8988T (cell line): ENCODE results near the gene FN3K.
"Not testable (repeated sequence)": the region's sequence is repeated elsewhere in the genome, so short reads cannot be mapped to it uniquely, and the experiment has no call there.

ENCODE experiments used
- DNase-seq: peaks from one replicate; pipeline ENCODE4 v3.0.0; 2011

Gene FN3K

GRCh38 chr17:82737967-82738877 is 2.8 kb downstream of the FN3K start:
- DNase-seq: no peak

DNA sequence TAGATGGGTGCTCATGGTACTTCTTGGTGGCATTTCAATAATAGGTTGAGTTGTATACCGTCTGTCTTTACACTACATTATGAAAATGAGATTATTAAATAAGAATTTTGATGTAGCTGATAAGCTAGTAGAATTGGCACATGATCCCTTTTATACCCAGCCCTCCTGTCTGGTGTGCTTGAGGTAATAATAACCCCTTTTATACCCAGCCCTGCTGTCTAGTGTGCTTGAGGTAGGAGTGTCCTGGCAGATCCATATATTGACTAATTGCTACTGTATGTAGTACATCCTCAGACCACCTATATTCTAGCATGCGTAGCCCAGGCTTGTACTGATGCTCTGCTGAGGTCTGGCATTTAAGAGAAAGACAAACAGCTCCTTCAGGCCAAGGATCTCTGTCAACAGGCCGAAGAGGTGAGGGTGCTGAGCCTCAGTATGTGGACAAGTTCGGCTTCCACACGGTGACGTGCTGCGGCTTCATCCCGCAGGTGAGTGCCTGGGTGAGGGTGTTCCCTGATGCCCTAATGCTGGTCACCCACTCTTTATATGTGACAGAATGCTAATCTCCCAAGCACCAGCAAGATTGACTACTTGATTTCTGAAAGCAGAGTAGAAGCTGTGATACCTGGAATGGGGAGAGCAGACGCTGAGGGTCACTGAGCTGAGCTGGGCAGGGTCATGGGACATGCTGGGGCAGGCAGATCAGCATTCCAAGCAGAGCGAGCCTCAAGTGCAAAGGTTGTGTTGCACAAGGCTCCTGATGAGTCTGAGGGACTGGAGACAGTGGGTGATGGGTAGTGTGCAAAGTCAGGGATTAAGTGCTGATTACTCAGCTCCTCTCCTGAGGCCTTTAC is 5.7 kb downstream of the FN3K start:
- DNase-seq: no peak

DNA sequence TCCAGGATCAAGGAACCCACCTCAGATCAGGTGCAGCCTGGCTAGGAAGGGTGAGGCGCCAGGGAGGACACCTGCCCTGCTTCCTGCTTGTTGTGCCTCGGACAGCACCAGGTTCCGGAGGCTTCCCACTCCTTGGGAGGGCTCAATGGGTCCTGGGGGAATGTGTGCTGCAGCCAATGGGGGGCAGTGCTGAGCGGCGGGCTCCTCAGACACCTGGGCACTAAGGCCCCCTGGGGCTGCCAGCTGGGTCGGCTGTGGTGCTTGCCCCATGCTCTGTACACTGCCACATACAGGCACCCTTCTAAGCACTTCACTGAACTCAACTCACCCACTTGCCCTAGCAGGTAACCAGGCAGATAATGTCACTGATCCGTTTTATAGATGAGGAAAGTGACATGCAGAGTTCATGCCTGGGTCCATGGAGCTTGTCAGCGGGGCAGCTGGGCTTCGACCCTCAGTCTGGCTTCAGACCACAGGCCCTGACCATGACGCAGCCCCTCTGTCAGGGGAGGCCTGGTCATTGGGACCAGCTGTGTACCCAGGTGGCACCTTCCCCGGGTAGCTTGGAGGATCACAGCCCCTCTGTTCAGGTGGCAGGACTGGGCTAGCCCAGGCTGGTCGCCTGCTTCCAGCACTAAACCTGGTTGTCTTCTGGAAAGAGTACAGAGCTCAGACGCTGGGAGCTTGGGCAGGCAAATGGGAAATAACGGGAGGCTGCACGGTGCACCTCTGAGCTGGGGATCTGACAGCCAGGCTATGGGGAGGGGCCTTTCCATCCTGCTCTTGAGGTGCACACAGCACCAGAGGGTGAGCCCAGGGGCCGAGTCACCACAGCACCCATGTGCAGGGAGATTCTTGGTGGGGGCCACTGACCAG is 8.2 kb downstream of the FN3K start:
- no peak for DNase-seq

- DNase-seq: not testable (repeated sequence)
Measured at GRCh38 chr17:82744736-82745135, 9.3 kb downstream of the FN3K start.

- DNase-seq: no peak
Measured at GRCh38 chr17:82745524-82745923, 10.1 kb downstream of the FN3K start.

- DNase-seq: no peak
Measured at GRCh38 chr17:82748756-82749155, 13.3 kb downstream of the FN3K start.

GRCh38 chr17:82750241-82750908 is 15.0 kb downstream of the FN3K start:
- no peak for DNase-seq

DNA sequence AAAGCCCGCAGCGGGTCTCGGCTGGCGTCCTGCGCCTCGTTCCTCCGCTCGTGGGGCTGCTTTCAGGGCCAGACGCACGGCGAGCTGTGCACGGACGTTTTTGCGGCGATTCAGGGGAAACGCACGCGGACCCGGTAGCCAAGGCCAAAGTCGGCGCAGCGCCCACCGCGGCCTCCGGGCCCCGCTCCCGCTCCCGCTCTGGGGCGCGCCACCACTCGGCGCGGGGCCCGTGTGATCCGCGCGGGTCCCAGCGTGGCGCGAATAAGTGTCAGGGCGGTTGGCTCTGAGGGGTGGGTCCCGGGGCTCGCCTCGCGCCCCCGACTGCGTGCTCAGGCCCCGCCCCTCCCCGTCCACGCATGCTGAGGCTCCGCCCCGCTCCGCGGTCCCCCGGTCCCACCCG is 15.8 kb downstream of the FN3K start:
- DNase-seq: no peak

GRCh38 chr17:82751571-82752370 is 16.4 kb downstream of the FN3K start, which contains the start of gene TBCD:
TBCD (plus strand) TSS chr17:82752065; CDS start chr17:82752194, 129 bp downstream.
- peak; percentile 90 for DNase-seq

DNA sequence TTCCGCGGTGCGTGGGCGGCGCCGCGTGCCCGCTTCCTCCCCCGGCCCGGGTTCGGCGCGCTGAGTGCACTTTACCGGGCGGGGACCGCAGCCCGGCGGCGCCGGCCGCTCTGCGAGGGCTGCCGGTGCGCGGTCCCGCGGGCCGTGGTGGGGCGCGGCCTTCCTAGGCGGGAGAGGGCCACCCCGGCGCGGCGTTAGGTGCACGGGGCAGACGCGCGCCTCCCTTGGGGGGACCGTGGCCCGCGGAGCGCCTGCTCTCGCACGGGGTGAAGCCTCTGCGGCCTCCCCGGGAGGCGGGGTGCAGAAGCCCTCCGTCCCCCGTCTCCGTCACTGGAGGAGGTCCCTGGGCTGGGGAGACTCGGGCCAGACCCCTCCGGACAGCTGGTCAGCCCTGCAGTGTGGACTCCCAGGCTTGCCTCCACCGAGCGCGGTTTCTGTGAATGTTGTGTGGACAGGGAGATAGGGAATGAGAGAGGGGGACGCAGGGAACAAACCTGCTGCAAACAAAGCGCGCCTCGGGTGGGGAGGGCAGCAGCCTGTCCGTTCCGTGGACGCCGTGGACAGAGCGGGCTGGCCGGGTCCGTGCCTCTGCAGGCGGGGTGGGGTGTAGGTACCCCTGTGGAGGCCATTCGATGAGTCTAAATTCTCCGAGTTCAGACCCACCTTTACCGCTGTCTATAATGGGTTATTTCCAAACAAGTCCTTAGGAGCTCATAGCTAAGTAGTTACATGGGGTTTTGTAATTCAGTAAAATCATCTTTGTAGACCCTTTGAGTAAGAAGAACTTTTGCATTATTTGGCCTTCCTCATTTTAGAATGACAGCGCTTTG is 17.2 kb downstream of the FN3K start:
- DNase-seq: no peak

DNA sequence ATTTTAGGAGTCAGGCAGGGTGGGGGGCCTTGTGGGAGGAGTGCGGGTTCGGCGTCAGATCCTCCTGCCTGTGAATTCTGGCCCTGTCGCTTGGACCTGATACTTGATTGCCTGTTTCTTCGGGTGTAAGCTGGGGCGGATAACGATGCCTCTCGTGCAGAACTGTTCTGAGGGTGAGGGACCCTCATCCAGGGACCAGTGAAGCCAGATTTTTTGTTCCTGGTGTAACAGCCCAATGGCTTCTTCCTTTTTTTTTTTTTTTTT is 17.7 kb downstream of the FN3K start:
- no peak for DNase-seq

GRCh38 chr17:82754297-82755208 is 19.1 kb downstream of the FN3K start:
- no peak for DNase-seq

DNA sequence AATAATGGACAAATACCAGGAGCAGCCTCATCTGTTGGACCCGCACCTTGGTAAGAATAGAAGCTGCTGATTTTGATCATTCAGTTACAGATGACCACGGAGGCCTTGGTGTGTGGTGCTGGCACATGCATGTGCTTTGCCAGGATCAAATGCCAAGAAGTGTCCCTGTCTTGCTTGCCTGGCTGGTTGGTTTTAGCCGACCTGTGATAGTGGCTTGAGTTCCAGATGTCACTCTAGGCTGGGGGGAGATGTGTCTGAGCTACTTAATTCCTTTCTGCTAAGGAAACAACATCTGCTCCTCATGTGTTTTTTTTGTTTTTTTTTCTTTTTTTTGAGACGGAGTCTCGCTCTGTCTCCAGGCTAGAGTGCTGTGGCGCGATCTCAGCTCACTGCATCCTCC is 20.8 kb downstream of the FN3K start:
- no peak for DNase-seq

- no peak for DNase-seq
Measured at GRCh38 chr17:82765371-82765770, 30.0 kb downstream of the FN3K start.

GRCh38 chr17:82767041-82767754 is 31.8 kb downstream of the FN3K start:
- no peak for DNase-seq

DNA sequence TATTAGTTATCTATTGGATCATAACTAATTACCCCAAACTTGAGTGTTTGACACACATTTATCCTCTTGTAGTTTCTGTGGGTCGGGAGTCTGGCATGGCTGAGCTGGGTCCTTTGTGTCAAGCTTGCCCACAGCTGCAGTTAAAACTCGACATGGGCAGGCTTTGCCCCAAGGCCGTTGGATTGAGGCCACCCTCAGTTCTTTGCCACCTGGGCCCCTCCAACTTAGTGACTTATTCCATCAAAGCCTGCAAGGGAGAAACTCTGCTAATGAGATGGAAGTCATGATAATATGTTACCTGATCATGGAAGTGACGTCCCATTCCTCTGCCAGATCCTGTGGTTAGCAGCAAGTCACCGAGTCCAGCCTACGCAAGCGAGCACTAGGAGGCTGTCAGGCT is 33.6 kb downstream of the FN3K start:
- DNase-seq: no peak

GRCh38 chr17:82772026-82772425 is 36.6 kb downstream of the FN3K start:
- DNase-seq: no peak

GRCh38 chr17:82774456-82774855 is 39.0 kb downstream of the FN3K start:
- DNase-seq: not testable (repeated sequence)
